Parathyroid adenoma (tissue), 2 donors: ENCODE data around the gene PYGB.

Experiments
- H2AFZ ChIP-seq: fragments of 300-600 bp; sonication (generic); one replicate; pipeline ENCODE4 v1.7.0; 2017; ENCODE audit warnings: antibody characterized with exemption, mild to moderate bottlenecking
- H3K27ac ChIP-seq: fragments of 300-600 bp; sonication (generic); one replicate; pipeline ENCODE4 v1.7.0; 2017
- H3K27me3 ChIP-seq: fragments of 300-600 bp; sonication (generic); one replicate; pipeline ENCODE4 v1.7.0; 2017; ENCODE audit warnings: low read length; ENCODE audit not compliant: control insufficient read depth, insufficient read depth
- H3K36me3 ChIP-seq: fragments of 300-600 bp; sonication (generic); one replicate; pipeline ENCODE4 v1.7.0; 2017; ENCODE audit warnings: low read length; ENCODE audit not compliant: control insufficient read depth, insufficient read depth
- H3K4me1 ChIP-seq: fragments of 300-600 bp; sonication (generic); one replicate; pipeline ENCODE4 v1.7.0; 2017; ENCODE audit warnings: control low read depth
- H3K4me2 ChIP-seq: fragments of 300-600 bp; sonication (generic); one replicate; pipeline ENCODE4 v1.7.0; 2017; ENCODE audit warnings: low read length
- H3K4me3 ChIP-seq: fragments of 300-600 bp; sonication (generic); one replicate; pipeline ENCODE4 v1.7.0; 2017; ENCODE audit warnings: low read depth, low read length
- H3K79me2 ChIP-seq: fragments of 300-600 bp; sonication (generic); one replicate; pipeline ENCODE4 v1.7.0; 2017; ENCODE audit warnings: control low read depth
- H3K9ac ChIP-seq: fragments of 300-600 bp; sonication (generic); one replicate; pipeline ENCODE4 v1.7.0; 2017; ENCODE audit warnings: mild to moderate bottlenecking
- H3K9me3 ChIP-seq: fragments of 300-600 bp; sonication (generic); one replicate; pipeline ENCODE4 v1.7.0; 2017; ENCODE audit warnings: low read length; ENCODE audit not compliant: control insufficient read depth
- CTCF ChIP-seq: fragments of 300-600 bp; sonication (generic); IDR thresholded peaks from one replicate; pipeline ENCODE4 v1.7.0; 2017; ENCODE audit warnings: antibody characterized with exemption, mild to moderate bottlenecking
- donor health status: primary hyperparathyroidism.

PYGB gene

GRCh38 chr20:25203871-25204320 lies 44.0 kb upstream of the PYGB start:
- Histone ChIP-seq H3K36me3 (no peaks in the 10 kb centered on the region), H3K4me3 (no peak overlapping the region), H3K27me3 (no peaks in the 10 kb centered on the region), H3K9me3 (no peaks in the 10 kb centered on the region), H3K9ac (no peak overlapping the region), H3K4me1 (no peaks in the 10 kb centered on the region), H3K27ac (no peak overlapping the region), H2AFZ (no peak overlapping the region), H3K79me2 (peaks cover 32% of the 10 kb centered on the region), H3K4me2 (no peak overlapping the region)
- TF ChIP-seq CTCF = no peak

- Histone ChIP-seq H3K9ac (no peak overlapping the region), H3K4me1 (no peaks in the 10 kb centered on the region)
Observed at GRCh38 chr20:25204550-25205276, 43.2 kb upstream of the PYGB start.

GRCh38 chr20:25205277-25206062 lies 42.4 kb upstream of the PYGB start:
- no peaks in the 10 kb centered on the region for H3K9me3 ChIP-seq
- no peak overlapping the region for H3K4me2 ChIP-seq
- no peaks in the 10 kb centered on the region for H3K4me1 ChIP-seq
- H3K4me3 ChIP-seq = no peak overlapping the region
- no peak overlapping the region for H3K27ac ChIP-seq
- no peak overlapping the region for H2AFZ ChIP-seq
- no peak overlapping the region for H3K9ac ChIP-seq
- H3K27me3 ChIP-seq = no peaks in the 10 kb centered on the region
- peaks cover 21% of the 10 kb centered on the region for H3K79me2 ChIP-seq
- TF ChIP-seq CTCF = no peak
- H3K36me3 ChIP-seq = no peaks in the 10 kb centered on the region

More at GRCh38 chr20:25204550-25205276, 43.2 kb upstream of the PYGB start:
- H2AFZ ChIP-seq = no peak overlapping the region
- H3K36me3 ChIP-seq = no peaks in the 10 kb centered on the region
- no peak overlapping the region for H3K4me3 ChIP-seq
- peaks cover 27% of the 10 kb centered on the region for H3K79me2 ChIP-seq
- no peak overlapping the region for H3K27ac ChIP-seq
- no peak overlapping the region for H3K4me2 ChIP-seq
- no peaks in the 10 kb centered on the region for H3K9me3 ChIP-seq
- no peak for TF ChIP-seq CTCF
- no peaks in the 10 kb centered on the region for H3K27me3 ChIP-seq

- no peak overlapping the region for H3K4me3 ChIP-seq
- H2AFZ ChIP-seq = no peak overlapping the region
- no peaks in the 10 kb centered on the region for H3K36me3 ChIP-seq
- no peak overlapping the region for H3K9ac ChIP-seq
- no peaks in the 10 kb centered on the region for H3K27me3 ChIP-seq
- no peak overlapping the region for H3K4me2 ChIP-seq
- no peak for TF ChIP-seq CTCF
- peaks cover 17% of the 10 kb centered on the region for H3K79me2 ChIP-seq
- H3K9me3 ChIP-seq = no peaks in the 10 kb centered on the region
- H3K4me1 ChIP-seq = no peaks in the 10 kb centered on the region
- H3K27ac ChIP-seq = no peak overlapping the region
Observed at GRCh38 chr20:25206063-25206403, 41.9 kb upstream of the PYGB start.
